OCI-LY3 (cell line): ENCODE data around the gene ANKS1A.

Experiments
- EZH2phosphoT487 ChIP-seq: fragments of 200-600 bp; shearing (Covaris generic); IDR thresholded peaks from 2 replicates; pipeline ENCODE4 v1.6.1; 2018; ENCODE audit warnings: antibody characterized with exemption, mixed run types, low read depth
- TF ChIP-seq, protein P1 (sequence below): fragments of 200-600, 300-600 bp; sonication (generic); IDR thresholded peaks from 2 replicates; pipeline ENCODE4 v1.5.1; 2014; ENCODE audit warnings: antibody characterized with exemption, low read length, low read depth

- TF ChIP-seq, protein P1, sequence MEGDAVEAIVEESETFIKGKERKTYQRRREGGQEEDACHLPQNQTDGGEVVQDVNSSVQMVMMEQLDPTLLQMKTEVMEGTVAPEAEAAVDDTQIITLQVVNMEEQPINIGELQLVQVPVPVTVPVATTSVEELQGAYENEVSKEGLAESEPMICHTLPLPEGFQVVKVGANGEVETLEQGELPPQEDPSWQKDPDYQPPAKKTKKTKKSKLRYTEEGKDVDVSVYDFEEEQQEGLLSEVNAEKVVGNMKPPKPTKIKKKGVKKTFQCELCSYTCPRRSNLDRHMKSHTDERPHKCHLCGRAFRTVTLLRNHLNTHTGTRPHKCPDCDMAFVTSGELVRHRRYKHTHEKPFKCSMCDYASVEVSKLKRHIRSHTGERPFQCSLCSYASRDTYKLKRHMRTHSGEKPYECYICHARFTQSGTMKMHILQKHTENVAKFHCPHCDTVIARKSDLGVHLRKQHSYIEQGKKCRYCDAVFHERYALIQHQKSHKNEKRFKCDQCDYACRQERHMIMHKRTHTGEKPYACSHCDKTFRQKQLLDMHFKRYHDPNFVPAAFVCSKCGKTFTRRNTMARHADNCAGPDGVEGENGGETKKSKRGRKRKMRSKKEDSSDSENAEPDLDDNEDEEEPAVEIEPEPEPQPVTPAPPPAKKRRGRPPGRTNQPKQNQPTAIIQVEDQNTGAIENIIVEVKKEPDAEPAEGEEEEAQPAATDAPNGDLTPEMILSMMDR = no peak
- no peak for TF ChIP-seq EZH2phosphoT487
Observed at GRCh38 chr6:34957231-34957783, 68.3 kb downstream of the ANKS1A start.
